Fibroblast of skin of left biceps (primary cell): ENCODE measurements around the gene DQX1.

Experiments
- DNase-seq, 2 experiments: peaks; one replicate each; pipeline ENCODE4 v3.0.0-alpha.2; 2013; ENCODE audit warnings: low read depth in 2 of 2

DQX1 gene

DNA sequence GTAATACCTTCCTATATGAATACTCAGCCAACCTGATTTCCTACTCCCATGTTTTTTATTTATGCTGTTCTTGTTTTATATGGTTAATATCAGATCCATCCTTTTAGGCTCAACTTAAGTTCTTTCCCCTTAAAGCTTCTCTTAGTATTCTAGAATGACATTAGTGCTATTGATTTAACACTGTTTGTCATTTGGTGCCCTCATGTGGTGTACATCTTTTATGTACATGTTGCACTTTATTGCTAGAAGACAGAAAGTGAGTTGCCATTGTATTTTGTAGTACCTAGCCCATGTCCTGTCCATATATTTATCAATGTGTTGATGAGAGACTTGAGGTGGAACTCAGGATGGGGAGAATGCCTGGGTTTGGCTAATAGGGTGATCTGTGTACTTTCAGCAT lies 6.2 kb upstream of the DQX1 start:
- no peak for DNase-seq

DNA sequence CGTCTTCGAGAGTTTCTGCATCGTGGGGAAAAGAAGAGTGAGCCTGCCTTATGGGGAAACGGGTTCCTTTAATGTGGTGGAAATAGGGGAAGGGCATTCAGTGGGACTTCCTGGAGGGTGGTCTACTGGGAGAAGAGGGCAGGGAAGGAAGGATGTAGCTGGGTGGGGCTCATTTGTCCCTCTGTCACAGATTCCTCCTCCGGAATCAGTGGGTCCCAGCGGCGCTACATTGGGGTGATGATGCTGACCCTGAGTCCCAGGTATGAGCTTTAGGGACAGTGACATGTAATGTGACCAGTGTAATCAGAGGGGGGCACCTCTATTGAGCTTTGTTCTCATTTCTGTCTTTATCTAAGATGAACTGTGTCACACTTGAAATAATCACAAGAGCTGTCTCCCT lies 5.6 kb upstream of the DQX1 start:
- no peak for DNase-seq

DNA sequence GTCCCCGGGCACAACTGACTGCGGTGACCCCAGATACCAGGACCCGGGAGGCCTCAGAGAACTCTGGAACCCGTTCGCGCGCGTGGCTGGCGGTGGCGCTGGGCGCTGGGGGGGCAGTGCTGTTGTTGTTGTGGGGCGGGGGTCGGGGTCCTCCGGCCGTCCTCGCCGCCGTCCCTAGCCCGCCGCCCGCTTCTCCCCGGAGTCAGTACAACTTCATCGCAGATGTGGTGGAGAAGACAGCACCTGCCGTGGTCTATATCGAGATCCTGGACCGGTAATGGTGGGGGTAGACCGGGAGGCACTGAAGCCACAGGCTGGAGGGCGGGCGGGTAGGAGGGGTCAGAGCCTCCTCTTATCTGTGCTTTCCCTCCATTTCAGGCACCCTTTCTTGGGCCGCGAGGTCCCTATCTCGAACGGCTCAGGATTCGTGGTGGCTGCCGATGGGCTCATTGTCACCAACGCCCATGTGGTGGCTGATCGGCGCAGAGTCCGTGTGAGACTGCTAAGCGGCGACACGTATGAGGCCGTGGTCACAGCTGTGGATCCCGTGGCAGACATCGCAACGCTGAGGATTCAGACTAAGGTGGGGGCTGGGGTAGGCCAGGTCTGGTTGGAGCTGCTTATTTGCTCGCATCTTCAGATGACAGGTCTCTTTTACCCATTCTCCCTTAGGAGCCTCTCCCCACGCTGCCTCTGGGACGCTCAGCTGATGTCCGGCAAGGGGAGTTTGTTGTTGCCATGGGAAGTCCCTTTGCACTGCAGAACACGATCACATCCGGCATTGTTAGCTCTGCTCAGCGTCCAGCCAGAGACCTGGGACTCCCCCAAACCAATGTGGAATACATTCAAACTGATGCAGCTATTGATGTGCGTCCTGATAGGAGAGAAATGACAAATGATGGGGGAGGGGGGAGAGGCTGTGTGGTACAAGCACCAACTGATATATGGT lies 4.5 kb upstream of the DQX1 start:
- DNase-seq: no peak

DNA sequence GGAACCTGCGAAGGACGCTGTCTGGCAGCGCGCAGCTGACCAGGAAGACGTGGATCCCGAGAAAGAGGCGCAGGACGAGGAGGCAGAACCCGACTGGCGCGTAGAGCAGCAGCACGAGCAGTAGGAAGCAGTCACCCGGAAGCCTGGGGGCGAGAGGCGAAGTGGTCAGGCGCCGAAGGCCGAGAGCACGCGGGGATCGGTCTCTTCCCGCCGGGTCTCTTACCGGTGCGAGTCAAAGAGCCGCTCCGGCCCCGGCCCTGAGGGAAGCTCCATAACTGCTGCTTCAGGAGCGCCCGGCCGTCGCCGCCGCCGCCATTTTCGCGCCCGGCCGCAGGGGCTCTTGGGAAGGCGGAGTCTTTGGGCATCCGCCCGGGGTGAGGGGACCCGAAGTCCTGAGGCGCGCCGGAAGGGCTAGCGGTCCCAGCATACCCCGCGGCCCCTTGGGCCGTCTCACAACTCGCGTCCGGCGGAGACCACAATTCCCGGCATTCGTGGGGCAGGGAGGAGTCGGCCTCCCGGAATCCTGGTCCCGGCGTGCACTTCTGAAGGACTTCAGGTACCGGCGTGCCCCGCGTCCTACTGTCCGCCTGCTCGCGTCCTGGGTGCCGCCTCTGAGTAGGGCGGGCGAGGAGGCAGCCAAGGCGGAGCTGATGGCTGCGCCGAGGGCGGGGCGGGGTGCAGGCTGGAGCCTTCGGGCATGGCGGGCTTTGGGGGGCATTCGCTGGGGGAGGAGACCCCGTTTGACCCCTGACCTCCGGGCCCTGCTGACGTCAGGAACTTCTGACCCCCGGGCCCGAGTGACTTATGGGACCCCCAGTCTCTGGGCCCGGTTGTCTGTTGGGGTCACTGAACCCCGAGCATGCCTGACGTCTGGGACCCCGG lies 3.6 kb upstream of the DQX1 start, which contains the start of the genes AUP1 and HTRA2:
Gene AUP1, minus strand, starts transcription at position 350 of the 882 bp plus-strand sequence. Its CDS starts 77 bp downstream, at position 273.
Gene HTRA2, plus strand, starts transcription at position 577 of the 882 bp plus-strand sequence. Its CDS starts 74 bp downstream, at position 651.
- peak; percentile 97 to 98 for DNase-seq

DNA sequence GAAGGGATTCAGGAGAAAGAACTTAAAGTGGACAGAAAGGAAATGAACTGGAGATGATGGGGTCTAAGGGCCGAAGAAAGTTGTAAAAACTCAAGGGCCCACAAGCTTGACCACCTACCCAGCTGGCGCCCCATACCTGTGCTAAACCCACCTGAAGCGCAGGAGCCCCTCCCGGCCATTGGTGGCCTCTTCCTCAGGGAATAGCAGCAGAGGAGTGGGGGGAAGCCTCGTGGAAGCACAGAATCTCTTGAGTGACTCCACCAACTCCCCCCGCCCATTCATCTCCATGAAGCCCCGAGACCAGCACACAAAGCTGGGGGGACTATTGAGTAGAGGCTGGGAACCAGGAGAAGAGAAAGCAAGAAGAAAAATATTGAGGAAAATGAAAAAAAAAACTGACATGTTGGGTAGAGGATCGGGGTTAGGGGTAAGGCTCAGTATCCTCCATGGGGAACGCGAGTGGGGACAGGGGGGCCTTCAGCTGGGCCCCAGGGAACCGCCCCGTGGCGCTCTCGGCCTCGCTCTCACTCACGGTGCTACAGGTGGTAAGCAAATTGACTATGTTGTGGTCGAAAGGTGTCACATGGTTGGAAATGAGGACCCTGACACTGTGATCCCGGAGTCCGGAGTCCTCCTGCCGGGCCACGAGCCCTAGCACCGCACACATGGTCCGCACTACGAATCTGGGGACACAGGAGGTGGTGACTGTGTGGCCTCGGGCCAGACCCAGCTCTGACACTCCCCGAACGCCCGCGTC lies 2.7 kb upstream of the DQX1 start:
- DNase-seq: no peak

DNA sequence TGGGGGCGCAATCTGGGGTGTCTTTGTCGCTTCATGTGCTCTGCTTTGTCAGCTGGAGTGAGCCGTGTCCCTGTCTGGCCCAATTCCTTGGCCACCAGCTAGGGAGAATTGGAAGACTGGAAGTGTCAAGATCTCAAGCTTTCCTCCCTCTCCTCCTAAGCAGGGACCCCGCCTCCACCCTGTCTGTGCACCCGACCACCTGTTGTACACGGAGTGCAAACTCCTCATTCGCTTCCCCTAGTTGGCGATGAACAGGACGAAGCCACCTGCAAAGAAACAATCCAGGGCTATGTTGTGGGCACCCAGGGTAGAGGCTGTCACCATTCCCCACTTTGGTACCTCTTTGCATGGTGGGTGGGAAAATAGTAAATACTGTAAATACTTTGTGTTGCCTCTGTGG lies 1.7 kb upstream of the DQX1 start:
- DNase-seq: no peak

DNA sequence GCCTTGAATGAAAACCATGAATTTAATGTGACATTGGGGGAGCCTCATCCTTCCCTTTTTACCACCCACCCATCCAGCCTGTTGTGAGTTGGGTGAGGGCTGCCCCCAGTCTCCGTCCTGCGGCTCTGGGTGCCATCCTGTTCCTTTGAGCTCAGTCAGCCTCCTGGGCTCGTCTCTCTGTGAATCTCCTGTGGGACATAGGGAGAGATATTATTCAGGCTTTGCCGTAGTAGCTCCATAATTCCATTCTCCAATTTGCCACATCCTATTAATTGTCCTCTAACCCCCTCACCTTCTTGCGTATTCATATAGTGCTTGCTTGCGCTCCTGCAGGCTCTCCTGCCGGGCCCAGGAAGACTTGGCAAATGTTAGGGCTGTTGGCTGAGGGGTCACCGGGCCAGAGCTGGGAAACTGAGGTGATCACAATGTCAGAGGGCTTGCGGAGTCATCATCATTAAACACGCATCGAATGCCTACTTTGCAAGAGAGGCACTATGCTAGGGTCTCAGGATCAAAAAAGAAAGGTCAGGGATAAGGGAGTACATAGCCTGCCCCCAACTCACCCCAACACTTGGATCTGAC lies 709 bp upstream of the DQX1 start:
- DNase-seq: no peak

DNA sequence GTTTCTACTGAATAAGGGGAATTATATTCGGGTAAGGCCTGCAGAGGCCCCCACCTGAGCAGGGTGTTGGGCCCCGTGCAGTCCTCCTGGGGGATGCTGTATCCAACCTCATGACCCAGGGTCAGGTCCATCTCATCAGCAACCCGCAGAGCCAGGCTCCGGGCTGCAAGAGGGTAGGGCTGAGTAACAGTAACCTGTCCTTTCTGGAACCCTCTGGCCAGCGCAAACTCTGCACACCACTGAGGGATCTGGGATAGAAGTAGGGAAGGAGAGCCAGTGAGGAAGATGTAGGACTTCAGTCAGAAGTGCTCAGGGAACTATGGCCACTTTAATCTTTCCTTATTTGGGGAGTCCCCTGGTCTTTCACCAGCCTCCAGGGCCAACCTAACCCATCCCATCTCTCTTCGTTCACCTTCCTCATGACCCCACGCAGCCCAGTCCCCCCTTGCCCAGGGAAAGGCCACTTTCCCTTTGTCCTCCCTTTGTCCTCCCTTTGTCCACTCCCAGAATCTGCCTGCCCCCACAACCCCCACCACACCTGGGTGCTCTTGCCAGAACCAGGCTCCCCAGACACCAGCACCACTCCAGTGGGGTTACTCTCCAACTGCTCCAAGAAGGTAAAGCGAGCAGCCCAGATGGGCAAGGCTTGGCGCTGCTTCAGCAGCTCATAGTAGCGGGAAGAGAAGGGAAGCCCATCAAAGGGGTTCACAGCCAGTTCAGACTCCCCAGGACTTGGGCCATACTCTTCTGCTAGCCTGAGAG lies 895 bp downstream of the DQX1 start:
- no peak for DNase-seq

DNA sequence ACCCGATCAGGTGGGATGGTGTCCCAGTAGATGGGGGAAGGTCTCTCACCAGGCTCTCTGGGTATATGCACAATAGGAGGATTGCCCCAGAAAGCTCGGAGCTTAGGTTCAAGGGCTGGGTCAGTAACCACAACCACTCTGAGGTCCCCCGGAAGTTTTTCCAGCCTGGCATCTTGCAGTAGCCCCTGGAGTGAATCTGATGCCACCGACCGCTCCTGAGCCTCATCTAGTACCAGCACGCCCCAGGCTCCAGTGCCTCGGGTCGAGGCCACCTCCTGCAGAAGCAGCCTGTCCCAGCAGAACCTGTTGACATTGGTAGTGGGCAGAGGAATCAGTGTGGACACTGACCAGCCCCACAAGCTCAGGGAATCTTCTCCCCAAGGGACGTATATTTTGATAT lies 2.0 kb downstream of the DQX1 start:
- DNase-seq: no peak

DNA sequence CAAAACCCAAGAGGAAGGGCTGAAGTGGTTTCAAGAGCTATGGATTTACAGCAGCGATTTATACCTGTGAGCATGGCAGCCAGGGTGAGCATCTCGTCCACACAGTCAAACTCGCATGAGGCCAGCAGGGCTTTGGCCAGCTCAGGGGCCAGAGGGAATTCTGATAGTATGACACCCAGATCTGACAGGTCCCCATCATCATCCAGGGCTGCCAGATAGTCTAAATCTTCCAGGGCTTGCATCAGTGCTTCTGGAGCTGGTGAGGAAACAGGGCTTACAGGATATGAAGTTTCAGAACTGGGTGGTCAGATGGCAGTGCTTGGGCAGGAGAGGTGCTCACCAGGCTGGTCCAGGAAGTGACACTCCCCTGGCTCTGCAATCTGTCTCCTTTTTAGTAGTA lies 3.5 kb downstream of the DQX1 start:
- DNase-seq: no peak

DNA sequence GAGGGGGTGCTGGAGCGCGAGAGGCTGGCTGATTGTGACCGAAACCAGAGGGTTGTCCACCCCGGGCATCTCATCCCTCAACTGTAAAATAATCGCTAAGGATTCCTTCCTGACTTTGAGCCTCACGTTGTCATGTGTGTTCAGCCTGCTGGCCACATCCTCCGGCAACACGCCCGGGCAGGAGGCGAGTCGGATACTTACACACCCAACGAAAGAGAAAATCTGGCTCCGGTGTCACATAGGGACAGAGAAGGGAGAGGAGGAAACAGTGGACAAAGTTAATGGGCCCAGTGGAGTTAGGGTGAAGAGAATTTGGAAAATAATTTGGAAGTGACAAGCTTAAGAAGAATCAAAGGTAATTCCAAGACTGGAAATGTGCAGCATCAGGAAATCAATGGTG lies 9.4 kb downstream of the DQX1 start:
- DNase-seq: no peak

DNA sequence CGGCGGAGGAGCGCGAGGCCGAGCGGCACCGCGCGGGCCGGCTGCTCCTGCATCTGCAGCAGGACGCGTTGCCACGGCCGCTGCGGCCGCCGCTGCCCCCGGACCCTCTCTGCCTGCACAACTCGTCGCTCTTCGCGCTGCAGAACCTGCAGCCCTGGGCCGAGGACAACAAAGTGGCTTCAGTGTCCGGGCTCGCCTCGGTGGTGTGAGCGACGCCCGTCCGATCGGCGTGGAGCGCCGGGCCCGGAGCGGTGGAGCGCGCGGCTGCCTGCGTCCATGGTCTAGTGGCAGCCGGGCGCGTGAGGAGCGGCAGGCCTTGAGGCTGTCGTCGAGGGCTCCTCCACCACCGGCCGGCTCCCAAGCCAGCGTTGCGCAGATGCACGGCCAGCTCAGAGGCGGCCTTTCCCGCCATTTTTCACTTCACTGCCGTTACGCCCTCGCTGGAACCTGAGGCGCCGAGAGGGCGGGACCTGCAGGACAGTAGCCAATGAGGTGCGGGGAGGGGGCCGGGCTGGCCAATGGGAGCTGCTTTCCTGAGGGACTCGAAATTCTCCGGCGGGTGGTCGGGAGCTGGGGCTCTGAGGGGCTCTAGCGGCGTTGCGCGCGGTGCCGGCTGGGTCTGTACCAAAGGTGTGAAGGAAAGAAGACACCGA lies 9.9 kb downstream of the DQX1 start:
- no peak for DNase-seq

DNA sequence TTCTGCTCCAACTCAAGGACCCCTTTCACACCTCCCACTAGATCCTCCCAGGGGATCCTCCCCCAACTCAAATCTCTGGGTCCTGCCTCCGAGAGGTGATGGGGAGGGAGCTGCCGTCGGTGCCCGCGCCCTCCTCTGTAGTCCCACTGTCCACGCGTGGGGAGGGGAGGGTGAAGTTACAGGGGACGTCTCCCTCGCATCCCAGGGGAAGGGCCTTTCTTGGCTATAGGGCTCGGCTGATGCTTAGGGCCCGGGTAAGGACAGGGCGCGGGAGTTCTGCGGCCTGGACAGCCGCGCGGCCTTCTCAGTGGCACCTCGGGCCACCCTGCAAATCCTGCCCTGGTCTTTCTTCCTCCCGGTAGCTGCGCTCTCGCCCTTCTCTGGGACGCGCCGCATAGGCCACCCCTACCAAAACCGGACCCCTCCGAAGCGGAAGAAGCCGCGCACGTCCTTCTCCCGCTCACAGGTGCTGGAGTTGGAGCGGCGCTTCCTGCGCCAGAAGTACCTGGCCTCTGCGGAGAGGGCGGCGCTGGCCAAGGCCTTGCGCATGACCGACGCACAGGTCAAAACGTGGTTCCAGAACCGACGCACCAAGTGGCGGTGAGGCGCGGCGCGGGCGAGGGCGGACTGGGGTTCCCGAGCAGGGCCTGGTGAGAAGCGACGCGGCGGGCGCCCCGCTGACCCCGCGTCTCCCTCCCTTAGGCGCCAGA lies 10.6 kb downstream of the DQX1 start:
- DNase-seq: no peak

DNA sequence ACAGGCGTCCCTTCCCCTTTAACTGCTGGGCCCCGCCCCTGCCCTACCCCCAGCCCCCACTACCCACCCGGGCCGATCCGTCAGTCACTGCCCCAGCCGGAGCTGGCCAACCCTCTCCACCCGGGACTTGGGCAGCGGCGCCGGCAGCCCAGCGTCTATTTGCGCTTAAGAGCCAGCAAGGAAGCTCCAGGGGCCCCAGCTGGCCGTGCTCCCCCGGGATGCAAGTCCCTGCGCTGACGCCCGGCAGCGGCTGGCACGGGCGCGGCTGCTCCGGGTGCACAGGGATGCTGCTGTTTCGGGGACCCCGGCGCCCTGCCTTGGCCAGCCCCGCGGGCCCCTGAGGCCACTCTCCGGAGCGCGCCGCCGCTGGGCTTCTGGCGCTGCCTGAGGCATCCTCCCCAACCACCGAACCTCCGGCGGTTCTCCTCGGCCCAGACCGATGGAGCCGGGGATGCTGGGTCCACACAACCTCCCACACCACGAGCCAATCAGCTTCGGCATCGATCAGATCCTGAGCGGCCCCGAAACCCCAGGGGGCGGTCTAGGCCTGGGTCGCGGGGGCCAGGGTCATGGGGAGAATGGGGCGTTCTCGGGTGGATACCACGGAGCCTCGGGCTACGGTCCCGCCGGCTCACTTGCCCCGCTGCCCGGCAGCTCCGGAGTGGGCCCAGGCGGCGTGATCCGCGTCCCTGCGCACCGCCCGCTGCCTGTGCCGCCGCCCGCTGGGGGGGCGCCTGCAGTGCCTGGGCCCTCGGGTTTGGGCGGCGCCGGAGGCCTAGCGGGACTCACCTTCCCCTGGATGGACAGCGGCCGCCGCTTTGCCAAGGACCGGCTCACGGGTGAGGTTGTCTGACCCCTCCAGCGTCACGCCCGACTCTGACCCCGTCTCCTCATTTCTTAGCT lies 11.4 kb downstream of the DQX1 start, which contains the start of gene TLX2:
Gene TLX2, plus strand, starts transcription at position 83 of the 903 bp plus-strand sequence. Its CDS starts 357 bp downstream, at position 440.
- no peak for DNase-seq

DNA sequence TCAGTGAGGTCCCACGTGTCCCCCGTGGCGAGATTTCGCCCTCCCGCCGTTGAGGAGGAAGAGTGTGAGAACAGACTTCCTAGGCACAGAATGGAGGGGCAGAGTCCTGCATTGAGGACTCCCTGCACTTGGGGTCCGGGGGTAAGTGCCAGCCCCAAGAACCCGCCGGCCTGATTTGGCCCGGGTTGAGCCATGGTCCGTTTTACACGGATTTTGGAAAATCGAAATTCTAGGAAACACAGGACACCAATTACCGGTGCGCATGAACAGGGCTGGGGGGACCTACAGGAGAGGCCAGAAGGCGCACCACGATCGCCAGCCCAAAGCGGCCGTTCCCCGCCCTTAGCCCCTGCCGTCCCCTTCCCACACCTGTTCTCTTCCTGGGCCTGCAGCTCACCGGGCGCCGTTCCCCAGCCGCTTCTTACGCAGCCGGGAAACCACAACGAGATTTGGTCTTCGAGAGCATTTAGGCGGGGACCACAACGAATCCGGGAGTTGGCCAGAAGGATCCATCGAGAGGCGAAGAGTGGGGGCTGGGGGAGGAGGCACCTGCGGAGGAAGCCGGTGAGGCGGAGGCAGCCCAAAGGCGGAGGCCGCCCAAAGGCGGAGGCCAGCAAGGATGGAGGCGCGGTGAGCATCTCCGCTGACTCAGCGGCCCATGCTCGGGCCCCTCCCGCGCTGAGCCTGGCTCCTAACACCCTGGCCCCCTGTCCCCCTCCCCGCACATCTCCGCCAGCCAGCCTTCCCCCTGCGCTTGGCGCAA lies 12.2 kb downstream of the DQX1 start:
- no peak for DNase-seq

DNA sequence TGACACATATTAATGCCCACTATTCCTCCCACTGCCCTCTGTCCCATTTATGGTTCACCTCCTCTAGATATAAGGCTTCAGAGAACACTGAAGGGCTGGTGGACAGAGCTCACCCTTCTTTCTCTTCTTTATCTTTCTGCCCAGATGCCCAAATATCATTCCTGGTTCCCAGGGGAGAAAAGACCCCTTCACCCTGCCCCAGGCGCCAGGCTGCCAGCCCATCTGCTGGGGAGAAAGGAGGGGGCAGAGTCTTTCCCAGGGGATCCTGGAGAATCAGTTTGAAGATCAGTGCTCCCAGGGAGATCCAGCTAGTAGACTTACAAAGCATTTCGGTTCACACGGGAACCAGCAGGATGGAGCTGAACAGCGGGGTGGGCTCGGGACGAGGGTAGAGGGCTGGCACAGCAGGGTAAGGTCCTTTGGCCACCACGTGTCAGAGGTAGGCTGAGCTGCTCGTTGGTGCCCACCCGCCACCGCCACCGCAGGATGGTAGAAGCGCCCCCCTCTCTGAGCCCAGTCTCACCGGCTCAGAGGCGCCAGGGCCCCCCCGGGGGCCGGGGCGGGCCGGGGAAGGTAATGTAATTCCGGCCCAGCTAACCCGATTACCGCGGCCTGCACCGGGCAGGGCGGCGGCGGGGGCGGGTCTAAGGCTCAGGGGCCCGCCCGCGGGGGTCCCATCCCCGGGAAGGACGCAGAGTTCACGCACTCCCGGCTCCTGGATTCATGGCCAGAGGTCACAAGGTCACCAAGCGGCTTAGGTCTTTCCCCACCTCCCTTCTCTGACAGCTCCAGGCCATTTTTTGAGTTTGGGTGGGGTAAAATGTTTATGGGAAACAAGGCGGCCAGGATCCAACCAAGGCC lies 13.1 kb downstream of the DQX1 start:
- DNase-seq: no peak
